Effector CD4-positive, alpha-beta T cell (primary cell): Measurements from ENCODE around the gene HOXB1.
"Not testable (repeated sequence)": the region's sequence is repeated elsewhere in the genome, so short reads cannot be mapped to it uniquely, and the experiment has no call there.

Experiments
- DNase-seq: peaks from one replicate; pipeline ENCODE4 v3.0.0-alpha.2; 2020

HOXB1 gene

DNA sequence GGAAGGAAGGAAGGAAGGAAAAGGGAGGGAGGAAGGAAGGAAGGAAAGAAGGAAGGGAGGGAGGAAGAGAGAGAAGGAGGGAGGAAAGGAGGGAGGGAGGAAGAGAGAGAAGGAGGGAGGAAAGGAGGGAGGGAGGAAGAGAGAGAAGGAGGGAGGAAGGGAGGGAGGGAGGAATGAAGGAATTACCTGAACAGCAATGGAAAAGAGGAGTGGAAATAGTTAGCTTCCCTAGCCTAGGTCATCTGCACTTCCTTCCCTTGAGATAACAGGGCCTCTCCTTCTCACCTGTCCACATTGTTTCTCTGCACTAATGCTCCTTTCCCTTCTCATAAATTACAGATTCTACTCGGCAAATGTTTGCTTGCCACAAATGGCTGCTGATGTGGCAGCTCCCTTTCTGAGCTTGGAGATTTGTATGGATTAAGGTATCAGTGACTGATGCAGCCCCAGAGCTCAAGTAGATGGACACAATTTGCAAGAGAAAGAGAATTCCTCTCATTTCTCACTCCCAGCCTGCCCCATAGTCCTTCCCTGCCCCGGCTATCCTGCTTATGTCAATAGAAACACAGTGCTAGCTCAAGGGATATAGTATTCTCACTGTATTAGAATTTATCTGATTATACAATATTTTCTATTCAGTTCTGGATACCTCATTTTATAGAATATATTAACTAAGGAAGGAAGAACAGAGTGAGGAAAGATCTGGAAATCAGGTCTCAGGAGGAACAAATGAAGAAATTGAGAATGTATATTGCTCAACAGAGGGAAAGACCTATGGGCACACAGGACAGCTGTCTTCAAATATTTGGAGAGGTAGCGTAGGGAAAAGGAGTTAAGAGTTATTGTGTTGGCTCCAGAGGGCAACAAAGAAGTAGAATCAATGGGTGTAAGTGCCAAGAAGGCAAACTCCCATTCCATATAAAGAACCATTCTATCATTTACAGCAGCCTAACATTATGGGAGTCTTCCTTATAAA, 14.6 kb downstream of the HOXB1 start:
- no peak for DNase-seq

DNA sequence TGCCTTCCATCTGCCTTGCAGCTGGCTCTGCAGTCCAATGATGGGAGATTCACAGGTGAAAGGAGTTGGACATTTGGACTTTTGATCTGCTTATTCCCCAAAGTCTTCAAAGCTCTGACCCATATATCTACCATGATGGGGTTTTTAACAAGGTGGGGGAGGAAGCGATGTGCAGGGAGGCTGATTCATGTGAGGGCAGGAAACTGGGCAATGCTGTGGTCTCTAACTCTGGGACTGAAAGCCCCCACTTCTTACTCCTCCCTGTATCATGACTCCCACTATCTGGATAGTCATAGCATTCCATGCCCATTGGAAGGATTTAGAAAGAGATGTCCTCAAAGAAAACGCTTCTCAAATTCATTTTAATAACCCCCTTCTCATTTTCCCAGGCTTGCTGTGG, 16.3 kb downstream of the HOXB1 start:
- DNase-seq = no peak

DNA sequence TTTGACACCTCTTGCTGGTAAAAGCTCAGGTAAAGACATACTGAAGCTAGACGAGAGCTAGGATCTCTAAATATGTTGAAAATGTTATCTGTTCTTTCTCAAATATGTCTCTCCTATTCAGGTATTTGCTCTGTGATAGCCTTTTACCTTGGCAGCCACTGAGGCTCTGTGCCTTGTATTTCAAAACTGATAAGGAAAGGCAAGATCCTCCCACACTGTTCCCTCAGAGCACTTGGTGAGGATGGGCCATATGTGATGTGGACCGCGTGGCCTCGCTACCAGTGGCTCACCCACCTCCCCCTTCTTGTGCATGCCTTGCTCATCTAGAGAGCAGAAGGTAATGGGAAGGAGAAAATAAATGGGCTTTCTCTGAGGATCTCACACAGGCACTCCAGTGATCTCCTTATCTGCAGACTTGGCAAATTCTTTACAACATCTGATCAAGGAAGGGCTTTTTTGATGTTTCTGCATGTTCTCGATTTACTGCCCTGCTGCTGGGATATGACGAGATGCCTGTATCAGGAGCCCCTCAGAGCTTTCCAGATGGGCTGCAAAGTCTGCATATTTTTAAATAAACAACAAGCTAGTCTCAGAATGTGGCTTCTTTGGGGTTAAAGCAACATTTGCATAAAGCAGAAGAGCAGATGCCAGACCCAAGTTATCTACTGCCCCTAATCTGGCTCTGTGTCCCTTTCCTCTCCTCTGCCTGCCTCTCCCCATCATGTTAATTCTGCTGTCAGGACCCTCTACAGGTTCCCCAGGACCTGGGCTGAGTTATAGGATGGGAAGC, 16.9 kb downstream of the HOXB1 start:
- DNase-seq = no peak

DNA sequence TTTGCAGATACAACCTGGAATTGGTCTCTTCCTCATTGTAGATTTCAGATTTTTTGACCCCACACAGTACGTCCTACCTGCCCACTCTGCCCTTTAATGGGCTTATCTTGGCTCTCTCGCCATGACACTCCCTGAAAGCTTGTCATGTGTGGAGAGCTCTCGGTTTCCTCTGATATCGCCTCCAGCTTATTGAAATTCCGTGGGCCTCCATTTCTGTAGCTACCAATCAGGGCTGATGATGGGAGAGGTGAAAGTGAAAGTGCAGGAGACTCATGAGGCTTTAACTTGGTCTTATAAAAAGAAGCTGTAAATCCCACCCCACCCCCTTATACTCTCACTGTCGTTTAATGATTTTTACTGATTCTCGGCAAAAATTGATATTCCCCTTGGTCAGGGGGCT, 17.7 kb downstream of the HOXB1 start:
- DNase-seq = no peak

DNA sequence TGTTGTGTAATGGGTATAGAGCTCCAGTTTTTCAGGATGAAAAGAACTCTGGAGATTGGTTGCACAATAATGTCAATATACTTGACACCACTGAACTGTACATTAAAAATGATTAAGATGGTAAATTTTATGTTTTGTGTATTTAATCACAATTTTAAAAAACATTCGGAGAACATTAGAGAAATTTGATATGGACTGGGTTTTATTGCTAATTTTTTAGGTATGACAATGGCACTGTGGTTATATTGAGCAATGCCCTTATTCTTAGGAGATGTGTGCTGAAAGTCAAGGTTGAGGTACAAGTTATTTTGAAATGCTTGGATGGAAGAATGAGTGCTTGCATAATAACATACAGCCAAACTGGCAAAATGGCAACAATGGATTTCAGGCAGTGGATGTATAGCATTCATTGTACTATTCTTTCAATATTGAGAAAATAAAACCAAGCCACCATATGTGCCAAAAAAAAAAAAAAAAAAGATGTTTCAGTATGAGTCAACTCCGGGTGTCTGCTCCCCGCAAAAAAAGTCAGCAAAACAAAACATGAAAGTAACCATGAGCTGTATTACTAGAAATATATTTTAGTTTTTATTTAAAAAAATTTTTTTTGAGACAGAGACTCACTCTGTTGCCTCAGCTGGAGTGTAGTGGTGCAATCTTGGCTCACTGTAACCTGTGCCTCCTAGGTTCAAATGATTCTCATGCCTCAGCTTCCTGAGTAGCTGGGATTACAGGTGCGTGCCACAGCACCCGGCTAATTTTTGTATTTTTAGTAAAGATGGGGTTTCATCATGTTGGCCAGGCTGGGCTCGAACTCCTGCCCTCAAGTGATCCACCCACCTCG, 19.8 kb downstream of the HOXB1 start:
- DNase-seq = peak; percentile 24

DNA sequence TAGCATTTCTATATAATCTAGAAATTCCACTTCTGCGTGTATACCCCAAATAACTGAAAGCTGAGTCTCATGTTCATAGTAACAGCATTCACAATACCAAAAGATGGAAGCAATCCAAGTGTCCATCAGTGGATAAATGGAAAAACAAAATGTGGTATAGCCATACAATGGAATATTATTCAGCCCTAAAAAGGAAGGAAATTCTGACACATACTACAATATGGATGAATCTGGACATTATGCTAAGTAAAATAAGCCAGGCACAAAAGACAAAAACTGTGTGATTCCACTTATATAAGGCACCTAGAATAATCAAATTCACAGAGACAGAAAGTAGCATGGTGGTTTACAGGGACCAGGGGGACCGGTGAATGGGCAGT, 20.4 kb downstream of the HOXB1 start:
- no peak for DNase-seq

DNA sequence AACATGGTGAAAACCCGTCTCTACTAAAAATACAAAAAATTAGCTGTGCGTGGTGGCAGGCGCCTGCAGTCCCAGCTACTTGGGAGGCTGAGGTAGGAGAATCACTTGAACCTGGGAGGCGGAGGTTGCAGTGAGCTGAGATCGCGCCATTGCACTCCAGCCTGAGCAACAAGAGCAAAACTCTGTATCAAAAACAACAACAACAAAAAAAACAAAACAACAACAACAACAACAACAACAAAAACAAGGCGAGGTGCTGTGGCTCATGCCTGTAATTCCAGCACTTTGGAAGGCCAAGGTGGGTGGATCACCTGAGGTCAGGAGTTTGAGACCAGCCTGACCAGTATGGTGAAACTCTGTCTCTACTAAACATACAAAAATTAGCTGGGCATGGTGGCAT, 21.1 kb downstream of the HOXB1 start:
- DNase-seq = not testable (repeated sequence)

DNA sequence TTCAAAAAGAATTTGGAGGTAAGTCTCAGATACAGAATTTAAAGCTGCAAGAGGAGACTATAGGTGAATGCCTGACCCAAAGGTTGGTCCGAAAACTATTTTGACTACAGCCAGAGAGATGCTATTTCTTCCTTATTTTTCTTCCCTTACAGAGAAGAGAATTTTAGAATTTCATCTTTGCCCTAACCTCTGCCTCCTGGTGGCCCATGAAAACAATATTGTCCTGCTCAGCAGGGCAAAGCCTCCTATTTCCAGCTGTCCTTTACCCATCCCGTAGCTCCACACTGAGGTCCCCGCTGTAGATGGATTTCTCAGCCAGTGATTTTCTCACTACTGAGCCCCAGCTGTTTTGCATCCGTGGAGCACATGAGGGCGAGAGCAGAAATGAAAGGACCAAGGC, 24.6 kb downstream of the HOXB1 start:
- DNase-seq = no peak

DNA sequence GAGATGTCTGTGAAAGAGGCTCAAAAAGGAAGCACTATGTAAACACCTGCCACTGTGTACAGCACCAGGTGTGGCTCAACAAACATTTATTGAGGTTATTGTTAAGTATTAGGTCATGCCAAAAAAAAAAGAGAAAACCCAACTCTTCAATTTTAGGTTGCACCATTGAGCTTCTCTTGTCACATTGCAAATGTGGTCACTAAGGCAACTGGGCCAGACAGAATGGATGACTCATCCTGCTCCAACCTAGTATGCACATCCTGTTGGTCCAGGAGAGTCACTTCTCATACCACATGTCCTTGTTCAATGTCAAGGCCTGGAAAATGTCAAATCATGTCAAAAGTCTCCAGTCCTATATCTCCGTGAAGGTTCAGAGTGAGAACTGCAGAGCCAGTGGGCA, 25.0 kb downstream of the HOXB1 start:
- peak; percentile 36 for DNase-seq

DNA sequence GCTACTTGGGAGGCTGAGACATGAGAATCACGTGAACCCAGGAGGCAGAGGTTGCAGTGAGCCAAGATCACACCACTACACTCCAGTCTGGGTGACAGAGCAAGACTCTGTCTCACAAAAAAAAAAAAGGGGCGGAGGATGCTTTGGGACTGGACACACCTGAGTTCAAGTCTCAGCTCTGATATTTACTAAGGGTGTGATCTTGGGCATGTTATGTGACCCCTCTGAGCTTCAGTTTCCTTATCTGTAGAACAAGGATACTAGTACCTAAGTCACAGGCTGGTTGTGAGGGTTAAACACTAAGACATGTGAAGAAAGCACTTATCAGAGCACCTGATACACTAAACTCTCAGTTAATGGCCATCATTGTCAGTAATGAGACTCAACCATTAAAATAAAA, 25.9 kb downstream of the HOXB1 start:
- no peak for DNase-seq

DNA sequence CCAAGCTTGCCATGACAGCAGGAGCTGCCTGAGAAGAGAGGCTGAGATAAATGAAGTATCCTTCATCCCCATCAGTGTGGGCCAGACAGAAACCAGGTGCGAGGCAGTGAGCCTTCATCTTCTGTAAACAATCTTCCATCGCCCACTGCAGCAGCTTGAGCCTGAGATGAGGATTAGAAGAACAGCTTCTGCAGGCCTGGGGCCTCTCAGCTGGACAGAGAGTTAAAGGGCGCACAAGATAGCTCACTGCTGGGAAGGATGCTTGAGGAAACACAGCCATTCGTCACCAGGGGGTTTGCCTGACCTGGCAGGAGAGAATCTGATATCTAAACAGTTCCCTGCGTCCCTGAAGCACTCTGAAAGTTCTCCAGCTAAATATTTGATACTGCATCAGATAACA, 27.1 kb downstream of the HOXB1 start:
- DNase-seq = no peak

DNA sequence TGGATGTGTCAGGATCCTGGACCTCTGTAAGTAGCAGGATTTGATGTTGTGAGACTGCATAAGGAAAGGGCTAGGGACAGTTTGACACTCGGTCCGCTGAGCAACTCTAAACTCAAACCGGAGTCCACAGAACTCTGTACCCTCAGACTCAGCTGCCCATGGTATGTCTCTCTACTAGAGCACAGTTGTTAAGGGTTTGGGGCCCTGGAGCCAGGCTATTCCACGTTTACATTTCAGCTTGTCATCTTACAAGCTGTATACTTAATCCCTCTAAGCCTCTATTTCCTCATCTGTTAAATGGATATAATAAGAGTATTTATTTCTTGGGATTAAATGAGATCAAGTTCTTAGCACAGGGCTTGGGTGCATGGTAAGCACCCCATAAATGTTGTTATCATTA, 27.9 kb downstream of the HOXB1 start:
- DNase-seq = no peak

DNA sequence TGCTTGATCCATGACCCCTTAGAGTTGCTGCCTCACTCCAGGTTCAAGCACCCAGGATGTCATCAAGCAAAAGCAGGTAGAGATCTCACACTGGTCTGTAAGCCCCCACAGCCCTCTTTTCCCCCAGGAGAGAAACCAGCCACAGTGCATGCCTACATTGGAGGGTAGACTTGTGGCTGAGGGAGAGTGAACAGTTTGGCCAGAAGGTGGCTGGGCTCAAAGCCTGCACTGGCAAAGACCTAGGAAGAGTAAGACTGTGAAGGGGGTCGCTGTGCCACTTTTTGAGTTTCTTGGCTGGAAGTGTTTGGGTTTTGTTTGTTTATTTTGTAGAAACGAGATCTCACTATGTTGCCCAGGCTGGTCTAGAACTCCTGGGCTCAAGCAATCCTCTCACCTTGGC, 28.5 kb downstream of the HOXB1 start:
- DNase-seq = no peak

DNA sequence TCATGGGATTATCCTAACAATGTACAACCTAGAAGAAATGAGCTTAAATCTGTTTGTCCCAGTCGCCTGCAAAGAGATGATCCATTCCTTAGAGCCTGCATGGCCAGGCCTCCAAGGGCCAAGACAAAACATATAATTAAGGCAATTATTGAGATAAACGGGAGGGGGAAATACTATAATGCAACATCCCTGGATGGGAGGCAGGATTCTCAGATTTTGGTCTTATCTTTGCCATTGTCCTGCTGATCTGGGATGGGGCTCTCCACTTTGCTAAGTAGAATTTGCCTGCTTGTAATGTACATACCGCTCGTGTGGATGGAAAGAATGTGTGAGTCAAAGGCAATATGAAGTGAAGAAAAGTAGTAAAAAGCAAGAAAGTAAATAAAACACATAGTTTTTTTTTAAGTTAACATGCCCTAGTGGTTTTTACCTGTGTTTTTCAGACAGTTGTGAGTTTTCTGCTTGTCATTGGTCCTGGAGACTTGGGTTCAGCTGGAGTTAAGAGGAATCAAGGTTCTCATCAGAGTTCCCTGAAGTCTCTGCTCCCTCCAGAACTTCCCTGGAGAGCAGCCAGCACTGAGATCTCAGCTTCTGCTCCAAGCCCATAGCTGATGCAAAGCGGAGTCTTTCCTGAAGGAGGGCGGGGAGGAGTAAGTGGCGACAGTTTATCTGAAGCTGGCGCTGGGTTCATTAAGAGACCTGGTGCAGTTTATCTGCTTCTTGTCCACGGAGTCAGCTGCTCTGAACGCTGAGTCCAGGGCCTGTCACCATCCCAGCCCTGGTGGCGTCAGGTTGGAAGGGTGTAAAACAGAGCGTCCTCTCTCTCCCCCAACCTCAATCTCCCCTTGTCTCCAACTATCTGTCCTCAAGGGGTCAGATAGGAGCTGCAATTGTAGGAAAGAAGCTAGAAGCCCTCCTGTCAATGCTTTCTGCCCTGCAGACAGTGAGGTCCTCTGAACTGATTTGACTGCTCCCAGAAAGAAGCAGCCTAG, 30.1 kb downstream of the HOXB1 start:
- DNase-seq = no peak

DNA sequence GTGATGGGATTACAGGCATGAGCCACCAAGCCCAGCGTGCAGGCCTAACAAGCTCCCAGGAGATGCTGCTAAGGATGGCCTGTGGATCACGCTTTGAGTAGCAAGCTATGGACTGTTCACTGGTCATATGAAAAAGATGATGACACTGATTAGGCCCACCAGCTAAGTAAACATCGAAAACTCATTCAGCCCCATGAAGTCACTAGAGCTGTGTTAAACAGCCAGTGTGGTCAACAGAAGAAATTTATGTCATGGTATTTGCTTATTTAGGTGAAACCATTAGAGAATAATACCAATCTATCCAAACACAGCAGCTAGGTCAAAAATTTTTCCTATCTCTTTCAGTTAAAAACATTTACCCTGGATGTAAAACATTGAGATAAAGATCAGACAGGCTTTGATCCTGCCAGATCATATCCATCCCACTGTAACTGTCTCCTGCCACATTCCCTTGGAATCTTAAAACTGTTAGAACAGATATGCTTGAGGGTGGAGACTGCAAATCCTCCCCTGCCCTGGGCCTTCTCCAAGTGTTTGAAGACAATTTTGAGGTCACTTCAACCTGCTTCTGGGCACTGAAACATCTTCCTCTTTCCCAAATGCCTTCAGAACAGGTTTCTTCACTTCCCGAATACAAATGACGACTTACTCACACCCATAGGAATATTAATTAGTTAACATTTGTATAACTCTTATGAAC, 30.9 kb downstream of the HOXB1 start:
- no peak for DNase-seq

DNA sequence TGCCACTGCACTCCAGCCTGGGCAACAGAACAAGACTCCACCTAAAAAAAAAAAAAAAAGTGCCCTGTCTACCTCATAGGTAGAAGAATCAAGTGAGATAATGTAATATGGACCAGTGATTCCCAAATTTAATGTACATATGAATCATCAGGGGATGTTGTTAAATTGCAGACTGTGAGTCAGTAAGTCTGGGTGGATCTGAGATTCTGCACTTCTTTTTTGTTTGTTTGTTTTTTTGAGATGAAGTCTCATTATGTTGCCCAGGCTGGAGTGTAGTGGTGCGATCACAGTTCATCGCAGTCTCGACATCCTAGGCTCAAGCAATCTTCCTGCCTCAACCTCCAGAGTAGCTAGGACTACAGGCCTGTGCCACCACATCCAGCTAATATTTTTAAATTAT, 31.6 kb downstream of the HOXB1 start:
- DNase-seq = no peak

DNA sequence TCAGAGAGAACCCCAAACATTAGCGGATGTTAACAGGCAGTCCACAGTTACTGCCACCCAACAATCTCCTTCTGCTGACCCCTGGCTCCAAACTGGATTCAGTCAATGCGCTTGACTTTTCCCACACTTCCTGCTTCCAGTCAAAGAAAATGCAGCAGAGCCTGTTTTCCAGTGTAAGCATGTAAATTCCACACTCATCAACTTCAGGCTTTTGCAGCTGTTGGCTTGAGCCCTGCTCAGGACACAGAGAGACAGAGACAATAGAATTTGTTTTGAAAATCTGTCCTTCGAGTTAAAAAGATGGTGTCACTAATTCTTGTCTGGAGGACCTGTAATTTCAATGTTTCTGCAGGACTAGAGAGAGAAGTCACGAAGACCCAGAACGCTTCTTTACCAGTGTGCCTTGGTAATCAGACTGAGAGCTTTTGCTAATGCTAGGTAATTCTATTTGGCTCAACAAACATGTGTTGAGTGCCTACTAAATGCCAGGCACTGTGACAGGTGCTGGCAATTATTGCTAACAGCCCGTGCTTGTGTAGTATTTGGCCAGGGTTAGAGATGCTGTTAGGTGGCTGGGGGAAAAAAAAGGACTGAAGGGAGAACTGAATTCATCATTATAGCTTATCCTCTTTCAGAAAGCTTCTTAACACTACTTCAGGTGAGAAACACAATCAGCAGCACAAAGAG, 32.5 kb downstream of the HOXB1 start:
- no peak for DNase-seq

DNA sequence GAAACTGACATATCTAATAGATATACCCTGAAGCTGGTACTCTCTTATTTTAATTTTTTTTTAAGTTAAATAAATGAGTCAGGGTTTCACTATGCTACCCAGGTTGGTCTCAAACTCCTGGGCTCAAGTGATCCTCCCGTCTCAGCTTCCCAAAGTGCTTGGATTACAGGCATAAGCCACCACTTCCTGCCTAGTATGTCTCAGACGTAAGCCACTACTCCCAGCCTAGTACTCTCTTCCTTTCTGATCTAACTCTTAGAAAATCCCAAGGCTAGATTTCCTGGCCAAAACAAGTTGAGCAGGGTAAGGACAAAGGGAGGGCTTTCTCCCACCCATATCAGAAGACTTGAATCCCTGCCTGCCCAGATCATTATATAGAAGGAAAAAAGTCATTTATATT, 33.7 kb downstream of the HOXB1 start:
- DNase-seq = no peak

DNA sequence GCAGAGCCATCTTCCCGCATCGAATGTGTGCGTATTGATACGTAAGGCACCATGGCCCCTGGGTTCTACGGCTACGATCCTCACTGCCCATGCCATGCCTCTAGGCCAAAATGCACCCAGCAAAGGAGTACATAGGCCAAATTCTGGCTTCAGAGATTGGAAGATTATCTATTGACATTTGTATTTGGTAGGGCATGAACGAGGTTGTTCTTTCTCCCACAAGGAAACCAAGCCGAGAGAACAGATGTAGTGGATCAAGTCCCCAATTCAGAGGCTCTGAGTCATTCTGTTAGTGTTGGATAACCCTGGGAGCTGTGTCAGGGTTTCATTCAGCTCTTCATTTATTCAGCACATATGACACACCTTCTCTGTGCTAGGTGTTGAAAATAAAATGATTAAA, 36.5 kb downstream of the HOXB1 start:
- DNase-seq = no peak
